Gastrocnemius medialis (tissue), 4 donors: ENCODE measurements around the gene C17orf114.

Experiments used
- POLR2A ChIP-seq, 2 donors: fragments of 450-650 bp; IDR thresholded peaks; one replicate each; pipeline ENCODE4 v1.6.1; 2017; ENCODE audit warnings: antibody characterized with exemption in 2 of 2, mild to moderate bottlenecking in 2 of 2, moderate library complexity in 2 of 2
- TF ChIP-seq, protein P1 (sequence below), 5 experiments: fragments of 450-650 bp in 3 of 5; fragments of 200-600 bp in 2 of 5; sonication (generic) in 2 of 5; IDR thresholded peaks in 4 of 5; conservative IDR thresholded peaks in 1 of 5; 1 replicate in 4 of 5; 2 replicates in 1 of 5; pipeline ENCODE4 v1.5.1; 2016 to 2019; ENCODE audit warnings: antibody characterized with exemption in 5 of 5, mild to moderate bottlenecking in 3 of 5, moderate library complexity in 3 of 5

DNA sequence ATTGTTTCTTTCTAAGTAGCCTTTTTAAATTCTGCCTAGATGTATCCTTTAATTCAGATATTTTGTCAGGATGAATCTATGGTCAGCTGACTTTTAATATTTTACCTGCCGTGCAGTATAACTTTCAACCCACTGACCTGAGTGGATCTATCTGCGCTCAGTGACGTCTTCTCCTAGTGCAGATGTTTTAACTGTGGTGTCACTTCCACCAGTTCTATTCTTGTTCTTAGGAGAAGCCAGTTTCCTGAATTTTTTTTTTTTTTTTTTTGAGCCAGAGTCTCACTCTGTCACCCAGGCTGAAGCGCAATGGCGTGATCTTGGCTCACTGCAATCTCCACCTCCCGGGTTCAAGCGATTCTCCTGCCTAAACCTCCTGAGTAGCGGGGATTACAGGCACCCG, 35.4 kb downstream of the C17orf114 start:
- TF ChIP-seq, protein P1, sequence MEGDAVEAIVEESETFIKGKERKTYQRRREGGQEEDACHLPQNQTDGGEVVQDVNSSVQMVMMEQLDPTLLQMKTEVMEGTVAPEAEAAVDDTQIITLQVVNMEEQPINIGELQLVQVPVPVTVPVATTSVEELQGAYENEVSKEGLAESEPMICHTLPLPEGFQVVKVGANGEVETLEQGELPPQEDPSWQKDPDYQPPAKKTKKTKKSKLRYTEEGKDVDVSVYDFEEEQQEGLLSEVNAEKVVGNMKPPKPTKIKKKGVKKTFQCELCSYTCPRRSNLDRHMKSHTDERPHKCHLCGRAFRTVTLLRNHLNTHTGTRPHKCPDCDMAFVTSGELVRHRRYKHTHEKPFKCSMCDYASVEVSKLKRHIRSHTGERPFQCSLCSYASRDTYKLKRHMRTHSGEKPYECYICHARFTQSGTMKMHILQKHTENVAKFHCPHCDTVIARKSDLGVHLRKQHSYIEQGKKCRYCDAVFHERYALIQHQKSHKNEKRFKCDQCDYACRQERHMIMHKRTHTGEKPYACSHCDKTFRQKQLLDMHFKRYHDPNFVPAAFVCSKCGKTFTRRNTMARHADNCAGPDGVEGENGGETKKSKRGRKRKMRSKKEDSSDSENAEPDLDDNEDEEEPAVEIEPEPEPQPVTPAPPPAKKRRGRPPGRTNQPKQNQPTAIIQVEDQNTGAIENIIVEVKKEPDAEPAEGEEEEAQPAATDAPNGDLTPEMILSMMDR (IDR thresholded peaks at IDR 0.05 in 4 of 5, conservative IDR thresholded peaks at IDR 0.05 in 1 of 5): no peak
- no peak for TF ChIP-seq POLR2A (IDR thresholded peaks at IDR 0.05)
